Uterus (tissue), 2 donors: Measurements from ENCODE around the gene SLC13A3.

Experiments
- POLR2A ChIP-seq, 2 donors: fragments of 450-650 bp; IDR thresholded peaks; one replicate each; pipeline ENCODE4 v1.6.1; 2016; ENCODE audit warnings: antibody characterized with exemption in 2 of 2, mild to moderate bottlenecking in 1 of 2, moderate library complexity in 1 of 2
- TF ChIP-seq, protein P1 (sequence below), 4 experiments: fragments of 200-600 bp in 2 of 4; fragments of 450-650 bp in 2 of 4; sonication (generic) in 2 of 4; IDR thresholded peaks; one replicate each; pipeline ENCODE4 v1.5.1; 2016 to 2019; ENCODE audit warnings: antibody characterized with exemption in 4 of 4, mild to moderate bottlenecking in 2 of 4, moderate library complexity in 1 of 4

DNA sequence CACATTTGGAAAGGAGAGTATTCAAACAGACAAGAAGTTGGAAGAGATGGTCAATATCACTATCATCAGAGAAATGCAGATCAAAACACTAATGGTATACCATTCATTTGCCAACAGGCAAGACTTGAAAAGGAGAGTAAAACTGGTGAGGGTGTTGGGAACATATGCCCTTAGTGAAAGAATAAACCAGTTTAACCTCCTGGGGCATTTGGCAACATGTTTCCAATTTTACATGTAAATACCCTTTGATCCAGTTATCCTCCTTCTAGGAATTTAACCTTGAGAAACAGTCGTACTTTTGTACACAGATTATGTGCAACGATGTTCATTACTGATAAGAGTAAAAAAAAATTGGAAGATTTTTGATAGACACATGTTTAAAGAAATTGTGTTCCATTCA is 66.8 kb downstream of the SLC13A3 start:
- TF ChIP-seq, protein P1, sequence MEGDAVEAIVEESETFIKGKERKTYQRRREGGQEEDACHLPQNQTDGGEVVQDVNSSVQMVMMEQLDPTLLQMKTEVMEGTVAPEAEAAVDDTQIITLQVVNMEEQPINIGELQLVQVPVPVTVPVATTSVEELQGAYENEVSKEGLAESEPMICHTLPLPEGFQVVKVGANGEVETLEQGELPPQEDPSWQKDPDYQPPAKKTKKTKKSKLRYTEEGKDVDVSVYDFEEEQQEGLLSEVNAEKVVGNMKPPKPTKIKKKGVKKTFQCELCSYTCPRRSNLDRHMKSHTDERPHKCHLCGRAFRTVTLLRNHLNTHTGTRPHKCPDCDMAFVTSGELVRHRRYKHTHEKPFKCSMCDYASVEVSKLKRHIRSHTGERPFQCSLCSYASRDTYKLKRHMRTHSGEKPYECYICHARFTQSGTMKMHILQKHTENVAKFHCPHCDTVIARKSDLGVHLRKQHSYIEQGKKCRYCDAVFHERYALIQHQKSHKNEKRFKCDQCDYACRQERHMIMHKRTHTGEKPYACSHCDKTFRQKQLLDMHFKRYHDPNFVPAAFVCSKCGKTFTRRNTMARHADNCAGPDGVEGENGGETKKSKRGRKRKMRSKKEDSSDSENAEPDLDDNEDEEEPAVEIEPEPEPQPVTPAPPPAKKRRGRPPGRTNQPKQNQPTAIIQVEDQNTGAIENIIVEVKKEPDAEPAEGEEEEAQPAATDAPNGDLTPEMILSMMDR (IDR thresholded peaks at IDR 0.05) = no peak
- no peak for TF ChIP-seq POLR2A (IDR thresholded peaks at IDR 0.05)
